C4-2B (cell line): ENCODE results near the gene NLRX1.
"Not testable (repeated sequence)": the region's sequence is repeated elsewhere in the genome, so short reads cannot be mapped to it uniquely, and the experiment has no call there.

Experiments
- H3K27ac ChIP-seq: fragments of 450-650 bp; 2 replicates; pipeline ENCODE4 v1.5.1; 2017
- CTCF ChIP-seq: fragments of 450-650 bp; conservative IDR thresholded peaks from 2 replicates; pipeline ENCODE4 v1.5.1; 2017; ENCODE audit warnings: mild to moderate bottlenecking
- ZFX ChIP-seq: fragments of 450-650 bp; IDR thresholded peaks from 2 replicates; pipeline ENCODE4 v1.6.1; 2017

NLRX1 gene

GRCh38 chr11:119188887-119189286 is 20.4 kb downstream of the NLRX1 start:
- no peak for TF ChIP-seq CTCF
- TF ChIP-seq ZFX, result no peak
- no peak overlapping the region for H3K27ac ChIP-seq

GRCh38 chr11:119189393-119189792 is 20.9 kb downstream of the NLRX1 start:
- TF ChIP-seq ZFX, result no peak
- no peak for TF ChIP-seq CTCF

GRCh38 chr11:119190531-119190930 is 22.0 kb downstream of the NLRX1 start:
- no peak overlapping the region for H3K27ac ChIP-seq
- TF ChIP-seq ZFX (no peak), CTCF (no peak)

More at GRCh38 chr11:119189393-119189792, 20.9 kb downstream of the NLRX1 start:
- H3K27ac ChIP-seq, result no peak overlapping the region

GRCh38 chr11:119191265-119191664 is 22.7 kb downstream of the NLRX1 start:
- H3K27ac ChIP-seq, result not testable (repeated sequence)

- no peak overlapping the region for H3K27ac ChIP-seq
- TF ChIP-seq CTCF, result no peak
- no peak for TF ChIP-seq ZFX
Measured at GRCh38 chr11:119192111-119192510, 23.6 kb downstream of the NLRX1 start.

GRCh38 chr11:119193001-119193400 is 24.5 kb downstream of the NLRX1 start:
- no peak for TF ChIP-seq CTCF
- no peak for TF ChIP-seq ZFX
- no peak overlapping the region for H3K27ac ChIP-seq

- no peak overlapping the region for H3K27ac ChIP-seq
- TF ChIP-seq CTCF (no peak), ZFX (no peak)
Measured at GRCh38 chr11:119193626-119194025, 25.1 kb downstream of the NLRX1 start.

- TF ChIP-seq CTCF (no peak), ZFX (no peak)
- no peak overlapping the region for H3K27ac ChIP-seq
Measured at GRCh38 chr11:119194811-119195440, 26.4 kb downstream of the NLRX1 start.
